ENCODE data around the gene DENND1A. TPM values are rescaled to one million over a fixed set of nuclear protein-coding genes. Genes with fewer than 3 reads are reported as not detected.

The DENND1A gene
- total RNA-seq, 1 experiment from 2014 or later: 7.2 TPM

DNA sequence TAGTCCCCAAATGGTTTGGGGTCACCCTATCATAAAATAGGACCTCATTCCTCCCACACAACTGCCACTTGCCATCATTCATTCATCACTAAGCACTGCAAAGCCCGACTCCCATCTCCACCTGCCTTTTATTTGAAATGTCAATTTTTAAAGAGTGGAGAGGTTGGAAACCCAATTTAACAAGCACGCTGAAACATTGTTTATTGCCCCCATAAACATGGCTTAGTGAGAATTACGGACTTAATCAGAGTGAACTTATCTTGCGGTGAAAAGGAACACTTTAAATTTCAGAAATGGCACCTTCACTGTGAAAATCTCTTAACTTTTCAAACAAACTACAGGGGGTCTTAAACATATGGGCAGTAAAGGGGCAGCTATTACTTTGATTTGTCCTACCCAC lies 332.9 kb downstream of the DENND1A start:
- Histone ChIP-seq H3K27me3 (replicated peaks) (no peaks in the 10 kb centered on the region), H3K4me1 (replicated peaks) (no peaks in the 10 kb centered on the region), H3K27ac (no peak overlapping the region), H3K9me3 (replicated peaks) (no peaks in the 10 kb centered on the region), H3K4me3 (no peak overlapping the region), H3K36me3 (no peaks in the 10 kb centered on the region)
- DNase-seq (ENCODE audit: low read depth in 1 of 2, low spot score in 2 of 2): no peak

DNA sequence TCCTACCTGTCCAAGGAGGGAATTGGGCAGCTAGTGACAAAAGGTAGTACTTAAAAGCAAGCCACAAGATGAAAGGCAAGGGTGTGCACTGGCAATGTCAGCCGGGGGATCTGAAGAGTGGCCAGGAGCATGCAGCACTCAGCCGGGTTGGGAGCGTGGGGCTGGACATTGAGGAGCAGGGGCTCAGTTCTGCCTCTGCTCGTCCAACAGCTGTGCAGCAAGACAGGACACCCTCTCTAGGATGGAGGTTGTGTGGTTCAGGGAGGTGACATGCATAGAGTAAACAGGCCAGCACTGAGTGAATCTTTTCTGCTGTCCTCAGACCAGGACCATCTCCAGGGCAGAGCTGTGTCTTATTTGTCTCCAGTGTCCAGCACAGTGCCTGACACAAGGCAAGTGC lies 338.6 kb downstream of the DENND1A start:
- no peaks in the 10 kb centered on the region for H3K36me3 ChIP-seq
- no peak overlapping the region for H3K27ac ChIP-seq
- no peak overlapping the region for H3K4me3 ChIP-seq
- no peaks in the 10 kb centered on the region for H3K27me3 ChIP-seq (replicated peaks)
- DNase-seq (ENCODE audit: low read depth in 1 of 2, low spot score in 2 of 2): no peak
- H3K9me3 ChIP-seq (replicated peaks): no peaks in the 10 kb centered on the region
- no peaks in the 10 kb centered on the region for H3K4me1 ChIP-seq (replicated peaks)

DNA sequence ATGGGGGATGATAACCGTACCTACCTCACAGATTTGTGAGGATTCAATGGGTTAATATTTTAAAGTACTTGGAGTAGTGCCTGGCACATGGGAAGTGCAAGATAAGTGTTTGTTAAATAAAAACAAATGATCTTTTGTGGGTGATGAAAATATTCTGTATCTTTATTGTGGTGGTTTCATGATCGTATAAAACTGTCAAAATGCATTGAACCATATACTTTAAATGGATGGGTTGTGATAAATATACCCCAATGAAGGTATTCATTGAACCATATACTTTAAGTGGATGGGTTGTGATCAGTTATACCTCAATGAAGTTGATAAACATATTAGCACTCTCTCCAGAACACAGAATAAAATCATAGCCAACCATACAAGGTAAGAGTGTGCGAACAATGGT lies 339.4 kb downstream of the DENND1A start:
- H3K27me3 ChIP-seq (replicated peaks): no peaks in the 10 kb centered on the region
- H3K4me1 ChIP-seq (replicated peaks): no peaks in the 10 kb centered on the region
- no peak overlapping the region for H3K27ac ChIP-seq
- no peak overlapping the region for H3K4me3 ChIP-seq
- no peaks in the 10 kb centered on the region for H3K9me3 ChIP-seq (replicated peaks)
- H3K36me3 ChIP-seq: no peaks in the 10 kb centered on the region
- DNase-seq (ENCODE audit: low read depth in 1 of 2, low spot score in 2 of 2): no peak

DNA sequence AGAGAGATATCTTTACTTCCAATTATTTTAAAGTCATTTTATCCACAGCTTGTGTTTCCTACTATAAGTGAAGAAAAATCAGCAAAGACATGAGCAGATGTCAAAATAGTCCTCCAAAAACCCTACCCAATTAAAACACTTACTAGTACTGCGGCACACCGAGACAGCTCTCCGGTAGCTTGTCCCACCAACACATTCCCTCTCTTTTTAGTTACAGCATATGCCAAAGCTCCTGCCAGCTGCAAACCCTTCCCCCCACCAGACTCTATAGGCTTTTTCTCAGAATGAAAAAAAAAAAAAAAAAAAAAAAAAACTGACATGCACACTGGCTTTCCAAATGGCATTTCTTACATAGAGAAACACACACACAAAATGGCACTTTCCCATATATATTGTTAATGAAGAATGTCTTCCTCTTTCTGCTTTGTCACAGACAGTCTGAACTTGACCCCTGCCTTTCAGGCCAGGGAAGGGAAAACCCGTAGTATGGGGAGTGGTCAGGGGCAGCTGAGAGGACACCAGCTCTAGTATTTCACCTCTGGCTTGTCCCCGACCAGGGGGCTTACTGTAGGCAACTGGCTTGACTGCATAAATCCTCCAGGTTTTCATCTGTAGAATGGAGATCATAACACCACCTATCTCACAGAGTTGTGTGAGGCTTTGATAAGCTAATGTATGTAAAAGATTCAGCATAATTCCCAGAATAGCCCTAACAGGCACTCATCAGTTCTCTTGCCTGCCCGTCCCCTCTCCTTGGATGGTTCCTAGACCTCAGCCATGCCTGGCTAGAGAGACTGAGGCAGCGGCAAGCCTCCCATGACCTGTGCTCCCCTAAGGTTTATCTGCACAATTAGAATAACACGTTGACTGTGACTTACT lies 340.3 kb downstream of the DENND1A start:
- no peaks in the 10 kb centered on the region for H3K4me1 ChIP-seq (replicated peaks)
- H3K27me3 ChIP-seq (replicated peaks): no peaks in the 10 kb centered on the region
- no peak for DNase-seq (ENCODE audit: low read depth in 1 of 2, low spot score in 2 of 2)
- H3K9me3 ChIP-seq (replicated peaks): no peaks in the 10 kb centered on the region
- no peaks in the 10 kb centered on the region for H3K36me3 ChIP-seq
- no peak overlapping the region for H3K4me3 ChIP-seq
- no peak overlapping the region for H3K27ac ChIP-seq

DNA sequence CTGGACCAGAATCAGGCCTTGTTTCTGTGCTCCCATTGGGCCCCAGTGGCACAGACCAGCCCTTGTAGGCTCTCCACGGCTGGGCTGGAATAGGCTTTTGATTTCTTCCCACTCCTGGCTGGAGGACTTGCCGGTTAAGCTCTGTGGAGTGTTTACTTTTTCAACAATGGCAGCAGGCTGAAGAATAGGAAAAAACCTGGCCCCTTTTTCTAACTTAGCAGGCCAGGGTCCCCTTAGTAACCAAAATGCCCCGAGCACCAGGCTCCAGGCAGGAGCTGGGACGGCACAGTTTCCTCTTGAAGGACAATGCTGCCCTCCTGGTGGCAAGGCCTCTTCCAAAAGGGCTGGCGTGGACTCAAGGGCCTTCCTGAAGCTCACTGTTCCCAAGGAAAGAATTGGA lies 343.7 kb downstream of the DENND1A start:
- Histone ChIP-seq H3K4me3 (no peak overlapping the region), H3K27me3 (replicated peaks) (no peaks in the 10 kb centered on the region), H3K36me3 (no peaks in the 10 kb centered on the region), H3K9me3 (replicated peaks) (no peaks in the 10 kb centered on the region), H3K4me1 (replicated peaks) (no peaks in the 10 kb centered on the region), H3K27ac (no peak overlapping the region)
- DNase-seq (ENCODE audit: low read depth in 1 of 2, low spot score in 2 of 2): no peak

DNA sequence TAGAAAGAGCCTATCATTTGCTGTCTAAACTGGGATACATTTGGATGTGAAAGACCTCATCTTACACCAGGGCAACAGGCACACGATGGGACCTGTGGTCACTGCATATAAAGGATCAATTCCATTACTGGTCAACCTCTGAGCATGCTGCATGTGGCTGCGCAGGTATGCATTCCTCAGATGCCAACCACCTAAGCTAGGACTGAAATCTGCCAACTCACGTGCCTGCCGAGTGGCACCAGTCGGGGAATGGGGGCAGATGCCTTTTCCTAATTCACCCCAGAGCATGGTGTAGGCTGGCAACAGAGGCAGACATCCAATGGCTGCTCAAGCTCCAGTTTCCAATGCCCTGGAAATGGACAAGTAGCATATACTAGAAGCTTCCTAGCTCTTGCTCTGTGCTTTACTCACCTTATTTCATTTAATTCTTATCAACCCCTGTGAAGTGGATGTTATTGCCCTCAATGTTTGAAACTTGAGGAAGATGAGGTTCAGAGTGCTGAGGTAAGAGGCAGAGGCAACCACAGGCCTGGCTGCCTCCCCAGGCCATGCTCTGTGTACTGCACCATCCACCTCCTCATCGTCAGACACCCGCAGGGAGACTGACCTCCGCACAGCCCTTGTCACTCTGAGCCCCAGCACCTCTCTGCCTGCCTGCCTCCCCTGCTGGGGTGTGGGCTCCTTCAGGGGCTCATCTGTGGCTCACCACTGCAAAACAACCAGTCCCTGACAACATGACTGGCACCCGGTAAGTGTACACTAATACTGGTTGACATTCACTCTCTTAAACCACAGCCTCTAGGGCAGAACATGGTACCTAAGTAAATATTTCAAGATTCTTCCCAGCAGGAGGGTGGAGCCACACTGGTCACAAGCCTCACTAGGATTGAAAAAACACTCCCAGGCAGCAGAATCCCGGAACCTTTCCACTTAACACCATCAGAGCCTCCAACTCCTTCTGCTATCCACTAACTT lies 345.4 kb downstream of the DENND1A start:
- Histone ChIP-seq H3K27me3 (replicated peaks) (no peaks in the 10 kb centered on the region), H3K27ac (no peak overlapping the region), H3K4me1 (replicated peaks) (no peaks in the 10 kb centered on the region), H3K9me3 (replicated peaks) (no peaks in the 10 kb centered on the region), H3K36me3 (no peaks in the 10 kb centered on the region), H3K4me3 (no peak overlapping the region)
- no peak for DNase-seq (ENCODE audit: low read depth in 1 of 2, low spot score in 2 of 2)

DNA sequence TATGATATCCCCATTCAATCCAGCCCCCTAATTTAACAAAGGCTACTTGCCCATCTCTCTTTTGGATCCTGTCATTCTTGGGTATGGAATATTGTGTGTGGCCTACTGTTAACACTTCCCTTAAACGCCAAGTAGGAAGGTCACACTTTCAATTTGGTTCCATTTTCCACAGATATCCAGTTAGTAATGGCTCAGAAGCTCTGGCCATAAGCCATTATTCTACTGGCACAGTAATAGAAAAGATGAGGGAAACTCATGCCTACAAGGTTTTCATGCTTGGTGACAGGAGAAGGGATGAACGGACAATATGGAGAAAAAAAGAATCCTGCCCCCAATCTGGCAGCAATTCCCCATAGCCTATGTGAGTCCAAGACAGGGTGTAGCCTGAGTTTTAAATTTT lies 346.3 kb downstream of the DENND1A start:
- Histone ChIP-seq H3K4me1 (replicated peaks) (no peaks in the 10 kb centered on the region), H3K36me3 (no peaks in the 10 kb centered on the region), H3K27ac (no peak overlapping the region), H3K9me3 (replicated peaks) (no peaks in the 10 kb centered on the region), H3K4me3 (no peak overlapping the region), H3K27me3 (replicated peaks) (no peaks in the 10 kb centered on the region)
- no peak for DNase-seq (ENCODE audit: low read depth in 1 of 2, low spot score in 2 of 2)

DNA sequence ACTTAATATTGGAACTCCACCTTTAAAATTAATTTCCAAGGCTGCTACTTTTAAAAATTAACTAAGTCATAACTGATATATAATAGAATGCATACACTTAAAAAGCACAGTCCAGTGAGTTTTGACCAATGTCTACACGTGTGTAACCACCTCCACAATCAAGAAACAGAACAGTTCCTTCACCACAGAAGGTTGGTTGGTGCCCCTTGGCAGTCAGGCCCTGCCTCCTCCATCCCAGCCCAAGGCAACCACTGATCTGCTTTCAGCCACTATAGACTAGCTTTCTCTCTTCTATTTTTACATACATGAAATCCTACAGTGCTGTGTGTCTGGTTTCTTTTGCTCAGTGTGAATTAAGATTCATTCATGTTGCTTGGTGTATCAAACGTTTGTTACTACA lies 358.7 kb downstream of the DENND1A start:
- H3K27ac ChIP-seq: no peak overlapping the region
- H3K9me3 ChIP-seq (replicated peaks): no peaks in the 10 kb centered on the region
- H3K4me1 ChIP-seq (replicated peaks): peaks cover 4% of the 10 kb centered on the region; the same call in 1 of the 2 replicates
- no peaks in the 10 kb centered on the region for H3K36me3 ChIP-seq
- H3K27me3 ChIP-seq (replicated peaks): no peaks in the 10 kb centered on the region
- DNase-seq (ENCODE audit: low read depth in 1 of 2, low spot score in 2 of 2): no peak
- no peak overlapping the region for H3K4me3 ChIP-seq

DNA sequence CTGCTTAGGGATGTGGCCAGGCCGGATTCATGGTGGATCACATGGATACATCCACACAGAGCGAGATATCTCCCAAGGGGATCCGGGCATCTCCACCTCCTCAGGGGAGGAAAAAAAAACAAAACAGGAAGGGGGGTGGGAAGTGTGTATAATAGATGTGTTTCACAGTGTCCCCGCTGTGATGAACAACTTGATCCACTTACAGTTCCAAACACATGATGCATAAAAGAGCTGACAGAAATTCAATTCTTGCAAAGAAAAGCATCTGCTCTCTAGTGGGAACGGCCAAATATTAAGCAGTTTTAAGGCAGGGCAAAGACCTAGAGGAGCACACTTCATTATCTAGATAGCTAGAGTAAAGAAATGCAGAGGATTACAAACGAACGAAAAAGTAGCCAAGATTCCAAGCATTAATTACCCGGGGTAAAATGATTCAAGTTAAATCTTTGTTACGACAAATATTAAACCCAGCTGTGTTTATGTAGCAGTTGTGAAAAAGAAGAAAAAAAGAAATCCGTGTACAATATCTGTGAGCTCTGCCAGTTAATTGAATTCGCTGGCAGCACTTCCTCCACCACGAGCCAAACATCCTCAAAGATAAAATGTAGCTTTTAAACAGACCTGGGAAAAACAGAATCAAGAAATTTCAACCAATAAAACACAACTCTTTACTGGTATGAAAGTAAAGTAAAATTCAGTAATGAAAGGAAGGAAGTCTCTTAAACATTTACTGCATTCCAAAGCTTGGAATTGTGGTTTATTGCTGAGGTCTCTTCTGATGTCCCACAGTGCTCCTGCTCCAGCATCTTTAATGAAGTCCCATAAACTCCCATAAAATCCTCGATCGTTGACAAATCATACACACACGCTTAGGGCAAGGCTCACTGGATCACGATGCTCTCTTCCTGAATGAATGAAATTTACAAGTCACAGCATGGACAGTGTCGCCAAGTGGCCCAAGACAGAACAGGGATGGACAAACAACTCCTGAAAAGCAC lies 360.9 kb downstream of the DENND1A start:
- Histone ChIP-seq H3K4me1 (replicated peaks) (peaks cover 4% of the 10 kb centered on the region; the same call in 1 of the 2 replicates), H3K9me3 (replicated peaks) (no peaks in the 10 kb centered on the region), H3K27me3 (replicated peaks) (no peaks in the 10 kb centered on the region), H3K36me3 (no peaks in the 10 kb centered on the region), H3K27ac (no peak overlapping the region), H3K4me3 (no peak overlapping the region)
- peak in 1 of 2 experiments; percentile 12 for DNase-seq (ENCODE audit: low read depth in 1 of 2, low spot score in 2 of 2)

DNA sequence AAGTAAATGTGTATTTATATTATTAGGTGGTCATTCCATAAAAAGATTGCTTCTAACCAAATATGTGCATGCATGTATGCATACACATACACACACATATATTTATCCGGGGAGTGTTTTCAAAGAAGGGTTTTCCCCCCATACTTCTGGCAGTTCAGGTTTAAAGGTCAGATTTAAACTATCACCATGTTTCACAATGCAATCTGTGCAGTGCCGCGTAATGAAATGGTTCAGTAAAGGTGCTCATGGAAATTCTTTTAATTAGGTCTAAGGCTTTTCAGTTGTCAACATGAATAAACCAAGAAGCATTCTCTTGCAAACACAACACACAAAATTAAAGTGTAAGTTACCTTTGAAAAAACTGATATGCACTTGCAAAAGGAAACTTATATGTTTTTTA lies 362.9 kb downstream of the DENND1A start:
- H3K9me3 ChIP-seq (replicated peaks): no peaks in the 10 kb centered on the region
- H3K27me3 ChIP-seq (replicated peaks): no peaks in the 10 kb centered on the region
- H3K4me3 ChIP-seq: no peak overlapping the region
- H3K4me1 ChIP-seq (replicated peaks): peaks cover 4% of the 10 kb centered on the region; the same call in 1 of the 2 replicates
- no peak for DNase-seq (ENCODE audit: low read depth in 1 of 2, low spot score in 2 of 2)
- no peaks in the 10 kb centered on the region for H3K36me3 ChIP-seq
- no peak overlapping the region for H3K27ac ChIP-seq

DNA sequence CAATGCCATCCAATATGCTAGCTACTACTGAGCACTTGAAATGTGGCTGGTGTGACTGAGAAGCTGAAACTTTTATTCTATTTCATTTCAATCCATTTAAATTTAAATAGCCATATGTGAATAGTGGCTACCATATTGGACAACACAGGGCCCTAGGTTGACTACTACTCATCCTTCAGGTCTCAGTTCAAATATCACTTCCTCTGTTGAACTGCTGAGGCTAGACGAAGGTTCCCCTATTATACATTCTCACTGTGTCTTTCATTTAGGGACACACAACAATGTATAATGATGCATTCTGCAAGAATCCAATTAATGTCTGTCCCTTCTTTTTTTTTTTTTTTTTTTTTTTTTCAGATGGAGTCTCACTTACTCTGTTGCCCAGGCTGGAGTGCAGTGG lies 365.3 kb downstream of the DENND1A start:
- Histone ChIP-seq H3K27ac (no peak overlapping the region), H3K4me1 (replicated peaks) (peaks cover 4% of the 10 kb centered on the region; the same call in 1 of the 2 replicates), H3K36me3 (no peaks in the 10 kb centered on the region), H3K27me3 (replicated peaks) (no peaks in the 10 kb centered on the region), H3K9me3 (replicated peaks) (no peaks in the 10 kb centered on the region), H3K4me3 (no peak overlapping the region)
- DNase-seq (ENCODE audit: low read depth in 1 of 2, low spot score in 2 of 2): no peak

DNA sequence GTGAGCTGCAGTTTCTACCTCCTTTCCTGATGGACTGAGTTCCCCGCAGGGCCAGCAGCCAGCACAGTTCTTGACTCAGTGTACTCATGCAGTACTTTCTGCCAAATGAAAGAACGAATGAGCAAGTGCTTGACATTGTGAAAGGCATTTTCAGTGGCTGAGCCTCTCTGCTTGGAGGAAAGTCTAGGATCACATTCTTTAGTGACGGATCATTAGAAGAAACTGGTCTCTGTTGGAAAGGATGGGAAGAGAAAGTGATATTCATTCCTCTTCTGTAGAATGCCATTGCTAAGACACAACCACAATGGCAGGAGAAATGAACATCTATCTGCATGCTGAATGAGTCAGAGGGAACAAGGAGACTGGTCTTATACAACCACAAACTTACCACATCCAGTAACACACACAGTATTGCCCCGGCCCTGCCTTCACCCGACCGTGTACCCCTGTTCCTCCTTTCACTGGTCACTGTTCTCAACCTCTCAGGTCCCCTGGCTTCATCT lies 367.0 kb downstream of the DENND1A start:
- Histone ChIP-seq H3K9me3 (replicated peaks) (no peaks in the 10 kb centered on the region), H3K27ac (no peak overlapping the region), H3K27me3 (replicated peaks) (no peaks in the 10 kb centered on the region), H3K4me1 (replicated peaks) (no peaks in the 10 kb centered on the region), H3K4me3 (no peak overlapping the region), H3K36me3 (no peaks in the 10 kb centered on the region)
- DNase-seq (ENCODE audit: low read depth in 1 of 2, low spot score in 2 of 2): peak in 1 of 2 experiments; percentile 16

DNA sequence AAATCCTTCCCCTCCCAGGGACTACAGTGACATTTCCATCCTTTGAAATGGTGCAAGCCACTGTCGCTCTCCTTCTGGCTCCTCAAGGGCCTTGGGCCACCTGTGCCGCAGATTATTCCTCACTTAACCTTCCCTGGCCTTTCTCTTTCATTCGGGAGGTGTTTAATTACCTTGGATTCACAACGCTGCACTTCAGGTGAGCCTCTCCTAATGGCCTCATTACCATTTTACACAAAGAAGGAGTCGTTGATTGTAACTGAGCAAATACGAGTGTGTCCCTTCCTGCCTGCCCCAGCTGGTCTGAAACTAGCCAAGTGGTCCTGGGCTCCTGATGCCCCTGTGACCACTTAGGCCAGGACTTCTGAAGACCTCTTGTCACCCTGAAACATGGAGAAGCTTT lies 368.9 kb downstream of the DENND1A start:
- Histone ChIP-seq H3K9me3 (replicated peaks) (no peaks in the 10 kb centered on the region), H3K27ac (no peak overlapping the region), H3K27me3 (replicated peaks) (no peaks in the 10 kb centered on the region), H3K36me3 (no peaks in the 10 kb centered on the region), H3K4me3 (no peak overlapping the region), H3K4me1 (replicated peaks) (no peaks in the 10 kb centered on the region)
- no peak for DNase-seq (ENCODE audit: low read depth in 1 of 2, low spot score in 2 of 2)
